ENCODE results near the gene IL1RAPL2.

IL1RAPL2 gene

DNA sequence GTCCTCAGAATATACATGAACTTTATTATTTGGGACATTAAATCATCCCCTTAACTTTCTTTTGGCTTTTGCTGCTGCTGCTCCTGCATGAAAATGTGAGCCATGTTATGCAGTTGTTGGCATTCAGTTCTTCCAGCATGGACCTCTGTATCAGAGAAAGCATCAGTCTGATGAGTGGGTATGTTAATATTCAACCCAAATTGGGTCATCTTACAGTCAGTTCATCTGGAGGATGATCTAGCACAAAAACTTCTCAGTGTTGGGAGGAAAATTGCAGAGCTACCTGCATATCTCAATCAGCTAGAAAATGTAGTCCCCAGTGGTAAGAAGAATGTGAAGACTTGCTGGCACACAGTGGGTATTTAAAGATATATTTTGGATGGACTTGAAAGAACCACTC lies 96.7 kb downstream of the IL1RAPL2 start:
- no peaks in the 10 kb centered on the region for H3K9me3 ChIP-seq (ENCODE audit: control insufficient read depth, insufficient read depth, low read depth, low read length)
- no peaks in the 10 kb centered on the region for H3K36me3 ChIP-seq (ENCODE audit: control insufficient read depth in 2 of 2, insufficient read depth in 1 of 2, low read length in 2 of 2)
- ChIA-PET CTCF (interaction anchor here (0.6 kb wide), 1 partner anchor 271 kb away, joined by 4 read pairs; no protein-coding TSS in a partner anchor), POLR2A (no interaction called here)
- H3K4me1 ChIP-seq (ENCODE audit: control insufficient read depth, insufficient read depth, low read length) = no peaks in the 10 kb centered on the region
- no peak overlapping the region for H3K27ac ChIP-seq (ENCODE audit: extremely low read depth, low read depth, low read length)
- TF ChIP-seq KLF8 (tag by site-specific recombination; IDR thresholded peaks at IDR 0.05) (no peak), ZNF837 (tag by site-specific recombination; IDR thresholded peaks at IDR 0.05) (no peak), ZSCAN18 (tag by site-specific recombination; IDR thresholded peaks at IDR 0.05) (no peak), ZNF362 (tag by site-specific recombination; IDR thresholded peaks at IDR 0.05) (no peak), ZNF544 (tag by site-specific recombination; IDR thresholded peaks at IDR 0.05) (no peak), ZBTB8A (tag by site-specific recombination; IDR thresholded peaks at IDR 0.05) (no peak), ZNF112 (tag by site-specific recombination; IDR thresholded peaks at IDR 0.05) (no peak), ZBTB7A (tag by site-specific recombination; IDR thresholded peaks at IDR 0.05; ENCODE audit: low read depth) (no peak), ZNF214 (tag by site-specific recombination; IDR thresholded peaks at IDR 0.05; ENCODE audit: borderline replicate concordance) (no peak)
- H3K4me3 ChIP-seq (ENCODE audit: low read depth, low read length) = no peak overlapping the region

GRCh38 chrX:104665691-104666090 lies 99.7 kb downstream of the IL1RAPL2 start:
- TF ChIP-seq ZNF785 (tag by site-specific recombination; IDR thresholded peaks at IDR 0.05) = no peak
- no peak for TF ChIP-seq ZNF132 (tag by site-specific recombination; IDR thresholded peaks at IDR 0.05; ENCODE audit: borderline replicate concordance)
- no peak for TF ChIP-seq ZNF324 (tag by site-specific recombination; IDR thresholded peaks at IDR 0.05)
- TF ChIP-seq ZNF692 (tag by site-specific recombination; IDR thresholded peaks at IDR 0.05) = no peak
- ChIA-PET CTCF (interaction anchor here (0.7 kb wide), 1 partner anchor 257 kb away, joined by 3 read pairs; no protein-coding TSS in a partner anchor), POLR2A (no interaction called here)
- Histone ChIP-seq H3K36me3 (ENCODE audit: control insufficient read depth in 2 of 2, insufficient read depth in 1 of 2, low read length in 2 of 2) (no peaks in the 10 kb centered on the region), H3K4me1 (ENCODE audit: control insufficient read depth, insufficient read depth, low read length) (no peaks in the 10 kb centered on the region), H3K9me3 (ENCODE audit: control insufficient read depth, insufficient read depth, low read depth, low read length) (no peaks in the 10 kb centered on the region), H3K4me3 (ENCODE audit: low read depth, low read length) (no peak overlapping the region), H3K27ac (ENCODE audit: extremely low read depth, low read depth, low read length) (no peak overlapping the region)

DNA sequence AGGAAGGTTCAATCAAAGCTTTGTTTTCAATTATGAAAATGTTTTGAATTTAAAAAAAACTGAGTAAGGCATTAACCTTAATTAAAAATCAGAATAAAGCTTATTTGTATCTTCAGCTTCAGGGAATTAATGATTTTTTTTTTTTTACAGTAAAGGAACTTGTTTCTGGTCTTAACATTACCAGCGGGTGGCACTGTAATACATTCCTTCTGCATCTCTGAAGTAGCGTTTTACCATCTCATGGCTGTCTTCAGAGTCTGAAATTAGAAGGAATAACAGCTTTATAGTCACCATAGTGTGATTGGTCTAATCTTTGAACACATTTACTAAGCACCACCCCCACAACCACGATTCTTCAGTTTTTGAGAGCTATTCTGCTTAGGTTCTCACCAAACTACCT lies 102.6 kb downstream of the IL1RAPL2 start:
- Histone ChIP-seq H3K4me1 (ENCODE audit: control insufficient read depth, insufficient read depth, low read length) (no peaks in the 10 kb centered on the region), H3K4me3 (ENCODE audit: low read depth, low read length) (no peak overlapping the region), H3K36me3 (ENCODE audit: control insufficient read depth in 2 of 2, insufficient read depth in 1 of 2, low read length in 2 of 2) (no peaks in the 10 kb centered on the region), H3K9me3 (ENCODE audit: control insufficient read depth, insufficient read depth, low read depth, low read length) (no peaks in the 10 kb centered on the region), H3K27ac (ENCODE audit: extremely low read depth, low read depth, low read length) (no peak overlapping the region)
- TF ChIP-seq REST (tag by site-specific recombination; IDR thresholded peaks at IDR 0.05) (no peak), SCRT1 (tag by site-specific recombination; IDR thresholded peaks at IDR 0.05; ENCODE audit: borderline replicate concordance) (no peak), ZBTB8A (tag by site-specific recombination; IDR thresholded peaks at IDR 0.05) (no peak), ZNF16 (tag by site-specific recombination; IDR thresholded peaks at IDR 0.05; ENCODE audit: low read depth) (no peak), EGR2 (tag by site-specific recombination; IDR thresholded peaks at IDR 0.05; ENCODE audit: low read depth) (no peak)
- TF ChIP-seq, protein P1, sequence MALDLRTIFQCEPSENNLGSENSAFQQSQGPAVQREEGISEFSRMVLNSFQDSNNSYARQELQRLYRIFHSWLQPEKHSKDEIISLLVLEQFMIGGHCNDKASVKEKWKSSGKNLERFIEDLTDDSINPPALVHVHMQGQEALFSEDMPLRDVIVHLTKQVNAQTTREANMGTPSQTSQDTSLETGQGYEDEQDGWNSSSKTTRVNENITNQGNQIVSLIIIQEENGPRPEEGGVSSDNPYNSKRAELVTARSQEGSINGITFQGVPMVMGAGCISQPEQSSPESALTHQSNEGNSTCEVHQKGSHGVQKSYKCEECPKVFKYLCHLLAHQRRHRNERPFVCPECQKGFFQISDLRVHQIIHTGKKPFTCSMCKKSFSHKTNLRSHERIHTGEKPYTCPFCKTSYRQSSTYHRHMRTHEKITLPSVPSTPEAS (tag by site-specific recombination; IDR thresholded peaks at IDR 0.05) = no peak
- ChIA-PET CTCF (interaction anchor here (0.6 to 1.2 kb wide), 7 partner anchors 127 to 1946 kb away, joined by 3 to 4 read pairs (median 3); no protein-coding TSS in a partner anchor), POLR2A (no interaction called here)

Data from HEK293 (cell line).